Colon (tissue), 2 donors: Measurements from ENCODE around the gene CD200R1L.

Experiments used
- FAIRE-seq: peaks from 2 replicates; lab custom pipeline; 2012; peaks lifted over from hg19 to GRCh38; lab: Jason Lieb, UNC
- donor health status: control.
- donor health status: control.

The CD200R1L gene

GRCh38 chr3:112786881-112787579 lies 59.6 kb downstream of the CD200R1L start:
- FAIRE-seq = no peak

GRCh38 chr3:112786002-112786590 lies 60.6 kb downstream of the CD200R1L start:
- no peak for FAIRE-seq

DNA sequence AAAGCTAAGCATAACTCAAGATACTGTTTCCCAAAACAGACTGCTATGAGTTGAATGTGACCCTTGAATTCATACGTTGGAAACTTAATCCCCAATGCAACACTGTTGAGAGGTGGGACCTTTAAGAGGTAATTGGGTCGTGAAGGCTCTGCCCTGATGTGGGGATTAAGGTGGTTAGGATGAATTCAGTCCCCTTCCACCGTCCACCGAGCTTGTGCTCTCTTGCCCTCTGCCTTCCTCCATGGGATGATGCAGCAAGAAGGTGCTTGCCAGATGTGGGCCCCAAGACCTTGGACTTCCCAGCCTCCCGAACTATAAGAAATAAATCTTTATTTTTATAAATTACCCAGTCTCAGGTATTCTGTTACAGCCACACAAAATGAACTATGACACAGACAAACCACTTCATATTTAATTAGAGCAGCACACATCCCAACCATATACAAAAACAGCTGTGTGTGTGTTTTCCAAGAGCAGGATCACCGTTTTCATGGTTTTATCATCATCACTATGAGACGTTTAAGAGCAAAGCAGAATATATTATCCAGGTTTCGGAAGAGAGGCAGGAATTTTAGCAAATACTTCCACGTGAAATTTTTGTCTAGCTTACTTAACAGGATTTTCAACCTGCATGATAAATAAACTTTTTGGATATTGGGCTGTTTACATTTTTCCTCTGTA lies 61.2 kb downstream of the CD200R1L start:
- FAIRE-seq = no peak

GRCh38 chr3:112782491-112782890 lies 64.2 kb downstream of the CD200R1L start:
- FAIRE-seq = no peak

GRCh38 chr3:112781599-112781998 lies 65.1 kb downstream of the CD200R1L start:
- no peak for FAIRE-seq

- FAIRE-seq = no peak
Measured at GRCh38 chr3:112779558-112780480, 66.8 kb downstream of the CD200R1L start.

GRCh38 chr3:112779011-112779410 lies 67.7 kb downstream of the CD200R1L start:
- FAIRE-seq = no peak

- FAIRE-seq = no peak
Measured at GRCh38 chr3:112778353-112778948, 68.2 kb downstream of the CD200R1L start.

DNA sequence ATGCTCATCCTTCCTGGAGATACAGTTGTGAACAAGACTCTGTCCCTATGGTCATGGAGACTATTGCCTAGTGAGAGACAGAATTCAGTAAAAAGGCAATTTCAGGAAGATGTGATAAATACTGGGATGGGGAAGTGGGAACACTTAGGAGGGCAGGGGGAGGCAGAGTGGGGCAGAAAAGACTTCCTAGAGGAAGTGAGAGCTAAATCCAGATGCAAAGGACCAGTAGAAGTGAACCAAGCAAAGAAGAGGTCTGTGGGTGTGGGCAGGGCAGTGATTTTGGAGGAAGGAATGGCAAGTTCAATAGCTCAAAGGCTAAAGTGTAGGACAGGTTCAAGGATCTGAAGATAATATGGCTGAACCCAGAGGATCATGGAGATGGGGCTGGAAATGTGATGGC lies 68.9 kb downstream of the CD200R1L start:
- FAIRE-seq = no peak

DNA sequence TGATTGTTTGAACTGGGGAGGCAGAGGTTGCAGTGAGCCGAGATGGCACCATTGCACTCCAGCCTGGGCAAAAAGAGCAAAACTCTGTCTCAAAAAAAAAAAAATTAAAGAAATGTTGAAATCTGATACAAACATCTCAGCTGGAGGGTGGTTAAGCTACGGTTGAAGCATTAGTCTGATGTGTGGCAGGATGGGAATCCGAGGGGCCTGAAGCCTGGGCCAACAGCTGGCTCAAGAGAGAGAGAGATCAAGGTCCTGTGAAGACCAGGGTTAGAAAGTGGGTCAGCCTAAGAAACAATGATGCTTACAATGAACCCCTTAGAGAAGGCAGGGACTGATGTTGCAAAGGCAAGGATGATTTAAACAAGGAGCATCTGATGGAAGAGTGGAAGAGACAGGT lies 69.8 kb downstream of the CD200R1L start:
- no peak for FAIRE-seq

DNA sequence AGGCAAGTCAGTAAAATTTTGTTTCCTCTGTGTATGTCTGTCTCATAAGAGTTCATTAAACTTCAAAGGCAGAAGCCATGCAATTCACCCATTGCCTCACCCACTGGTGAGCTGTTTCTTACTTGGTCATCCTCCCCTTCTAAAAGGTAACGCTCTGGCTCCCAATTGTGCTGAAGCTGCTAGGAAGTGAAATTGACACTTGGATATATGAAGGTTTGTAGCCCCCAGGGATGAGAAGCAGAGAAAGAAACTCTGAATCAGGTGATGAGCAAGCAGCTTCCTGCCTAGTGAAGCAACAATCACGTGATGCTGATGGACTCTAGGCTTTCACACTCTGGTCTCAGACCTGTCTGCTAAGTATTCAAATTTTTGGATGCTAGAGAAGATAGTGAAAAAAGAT lies 70.7 kb downstream of the CD200R1L start:
- no peak for FAIRE-seq

DNA sequence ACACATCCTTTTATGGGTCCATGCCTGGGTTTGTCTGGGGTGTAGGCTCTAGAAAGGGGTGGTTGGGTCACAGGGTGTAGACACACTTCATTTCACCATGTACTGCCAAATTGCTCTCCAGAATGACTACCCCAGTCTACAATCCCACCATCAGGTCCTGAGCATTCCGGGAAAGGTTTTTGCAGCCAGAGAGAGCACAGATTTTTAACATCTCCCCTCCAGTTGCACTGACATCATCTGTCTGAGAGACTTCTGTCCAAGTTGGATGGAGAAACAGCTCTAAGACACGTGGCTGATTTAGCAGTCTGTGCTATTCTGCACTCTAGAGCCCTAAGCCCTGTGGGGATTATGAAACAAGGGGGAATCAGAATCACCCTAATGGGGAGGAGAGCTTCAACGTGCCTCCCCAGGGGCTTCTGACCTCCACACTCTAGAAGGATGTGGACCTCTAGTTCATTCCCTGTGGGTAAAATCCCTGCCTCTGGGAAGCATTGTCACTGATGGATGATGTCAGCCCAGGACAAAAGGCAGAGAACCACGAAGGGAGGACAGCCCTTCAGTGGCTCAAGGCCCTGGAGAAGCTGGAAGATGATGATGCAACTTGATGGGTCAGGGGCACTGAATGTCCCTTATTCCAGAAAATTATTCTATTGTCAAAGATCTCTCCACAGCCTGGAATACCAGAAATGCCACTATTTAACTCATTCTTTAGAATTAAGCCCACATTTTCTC lies 71.5 kb downstream of the CD200R1L start:
- no peak for FAIRE-seq

- no peak for FAIRE-seq
Measured at GRCh38 chr3:112774293-112774926, 72.3 kb downstream of the CD200R1L start.

- no peak for FAIRE-seq
Measured at GRCh38 chr3:112773864-112774263, 72.8 kb downstream of the CD200R1L start.

GRCh38 chr3:112770951-112771350 lies 75.7 kb downstream of the CD200R1L start:
- no peak for FAIRE-seq

- FAIRE-seq = no peak
Measured at GRCh38 chr3:112770032-112770626, 76.5 kb downstream of the CD200R1L start.

- FAIRE-seq = no peak
Measured at GRCh38 chr3:112769286-112769978, 77.2 kb downstream of the CD200R1L start.

DNA sequence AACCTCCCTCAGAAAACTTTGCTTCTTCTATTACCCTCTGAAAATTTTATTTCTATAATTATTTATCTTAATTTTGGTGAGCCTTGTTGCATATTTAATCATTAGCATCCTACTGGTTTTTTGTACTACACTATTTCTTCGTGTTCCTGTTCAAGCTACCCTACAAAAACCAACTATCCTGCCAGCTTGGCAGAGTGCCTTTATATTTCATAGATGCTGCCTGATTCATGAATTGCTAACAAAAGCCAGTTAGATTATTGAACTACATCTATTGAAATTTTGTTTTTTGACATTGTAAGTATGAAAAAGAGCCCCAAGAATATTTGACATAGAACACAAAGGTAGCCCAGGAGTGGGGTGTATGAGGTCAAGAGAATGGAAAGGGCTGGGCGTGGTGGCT lies 78.9 kb downstream of the CD200R1L start:
- no peak for FAIRE-seq

DNA sequence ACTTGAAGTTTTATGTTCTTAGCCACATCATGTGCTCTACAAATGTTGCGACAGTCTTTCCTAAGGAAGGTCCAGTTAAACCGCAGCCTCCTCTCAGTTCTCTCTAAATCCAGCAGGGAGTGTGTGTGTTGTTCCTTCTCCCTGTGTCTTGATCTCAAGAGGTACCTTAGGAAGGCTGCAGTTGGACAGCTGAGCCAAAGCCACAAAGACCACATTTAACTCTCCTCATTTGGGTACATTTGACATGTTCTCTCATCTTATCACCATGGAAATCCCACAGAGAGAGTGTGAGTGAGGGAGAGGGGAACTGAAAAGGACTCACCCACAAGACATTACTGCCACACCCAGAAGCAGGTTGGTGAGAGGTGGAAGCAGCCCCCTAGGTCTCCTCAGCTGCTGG lies 79.5 kb downstream of the CD200R1L start:
- no peak for FAIRE-seq
